ENCODE measurements around the gene IPO7. TPM values are rescaled to one million over a fixed set of nuclear protein-coding genes. Genes with fewer than 3 reads are reported as not detected.
A peak's percentile ranks its signal among the peaks of the same experiment; 100 is the strongest.

IPO7 gene
- total RNA-seq, 1 experiment from 2014 or later, result 78.9 TPM

DNA sequence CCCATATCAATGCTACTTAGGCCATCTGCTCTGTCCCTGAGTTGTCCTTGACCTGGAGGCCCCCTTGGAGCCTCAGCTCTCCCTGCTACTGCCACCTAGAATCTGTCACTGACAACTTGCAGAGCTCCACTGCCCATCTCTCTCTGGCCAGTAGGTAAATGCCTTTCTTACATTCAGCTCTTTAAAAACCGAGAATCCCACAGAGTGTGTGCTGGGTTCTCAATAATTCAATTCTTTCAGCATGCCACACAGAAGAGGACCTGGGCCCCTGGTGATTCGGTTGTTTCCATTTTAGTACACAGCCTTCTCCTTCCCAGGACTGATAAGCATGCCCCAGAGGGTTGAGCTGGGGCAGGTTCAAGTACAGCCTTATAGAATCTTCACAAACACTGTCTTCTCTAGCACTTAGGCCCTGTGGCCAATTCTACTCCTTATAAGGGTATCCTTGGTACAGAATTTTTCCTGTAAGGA is 22.0 kb upstream of the IPO7 start:
- no peaks in the 10 kb centered on the region for H3K36me3 ChIP-seq (ENCODE audit: low read depth, low read length)
- H3K27me3 ChIP-seq (ENCODE audit: low read length), result no peaks in the 10 kb centered on the region
- peaks cover 3% of the 10 kb centered on the region for H3F3A ChIP-seq (ENCODE audit: low read length, unreplicated experiment)
- ATAC-seq (no peak), DNase-seq (no peak)
- peak overlapping the region; percentile 99 for H3K27ac ChIP-seq (ENCODE audit: low read length)
- no peak overlapping the region for H3K4me3 ChIP-seq (ENCODE audit: low read length)
- intact Hi-C loops (cut with micrococcal nuclease), result loop anchor here (2.0 to 5.0 kb wide), 2 partner anchors 80 to 204 kb away; no protein-coding TSS in a partner anchor
- BruUV-seq (replicated peaks), result no TSS peak
- ChIA-PET CTCF (no interaction called here), POLR2A (ENCODE audit: unreplicated experiment) (no interaction called here)
- no peaks in the 10 kb centered on the region for H4K20me1 ChIP-seq (ENCODE audit: low read length)
- H3K9me2 ChIP-seq (replicated peaks; ENCODE audit: low read length), result no peaks in the 10 kb centered on the region
- no peaks in the 10 kb centered on the region for H3K9me3 ChIP-seq (ENCODE audit: low read length)
- no peak for TF ChIP-seq EZH2 (IDR thresholded peaks at IDR 0.05; ENCODE audit: low read length, unreplicated experiment)
- TF ChIP-seq EZH2phosphoT487 (IDR thresholded peaks at IDR 0.05; ENCODE audit: borderline replicate concordance, low read length), result no peak
- TF ChIP-seq, protein P1, sequence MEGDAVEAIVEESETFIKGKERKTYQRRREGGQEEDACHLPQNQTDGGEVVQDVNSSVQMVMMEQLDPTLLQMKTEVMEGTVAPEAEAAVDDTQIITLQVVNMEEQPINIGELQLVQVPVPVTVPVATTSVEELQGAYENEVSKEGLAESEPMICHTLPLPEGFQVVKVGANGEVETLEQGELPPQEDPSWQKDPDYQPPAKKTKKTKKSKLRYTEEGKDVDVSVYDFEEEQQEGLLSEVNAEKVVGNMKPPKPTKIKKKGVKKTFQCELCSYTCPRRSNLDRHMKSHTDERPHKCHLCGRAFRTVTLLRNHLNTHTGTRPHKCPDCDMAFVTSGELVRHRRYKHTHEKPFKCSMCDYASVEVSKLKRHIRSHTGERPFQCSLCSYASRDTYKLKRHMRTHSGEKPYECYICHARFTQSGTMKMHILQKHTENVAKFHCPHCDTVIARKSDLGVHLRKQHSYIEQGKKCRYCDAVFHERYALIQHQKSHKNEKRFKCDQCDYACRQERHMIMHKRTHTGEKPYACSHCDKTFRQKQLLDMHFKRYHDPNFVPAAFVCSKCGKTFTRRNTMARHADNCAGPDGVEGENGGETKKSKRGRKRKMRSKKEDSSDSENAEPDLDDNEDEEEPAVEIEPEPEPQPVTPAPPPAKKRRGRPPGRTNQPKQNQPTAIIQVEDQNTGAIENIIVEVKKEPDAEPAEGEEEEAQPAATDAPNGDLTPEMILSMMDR (conservative IDR thresholded peaks at IDR 0.05; ENCODE audit: low read depth, low read length), result no peak
- H3K4me1 ChIP-seq (ENCODE audit: insufficient read depth, low read length), result peaks cover 37% of the 10 kb centered on the region
- peak overlapping the region; percentile 89 for H3K9ac ChIP-seq (ENCODE audit: low read length)
- H3K4me2 ChIP-seq (ENCODE audit: low read length), result peak overlapping the region; percentile 75
- H3K79me2 ChIP-seq (ENCODE audit: low read length), result no peaks in the 10 kb centered on the region
- H2AFZ ChIP-seq (ENCODE audit: low read length), result no peak overlapping the region

DNA sequence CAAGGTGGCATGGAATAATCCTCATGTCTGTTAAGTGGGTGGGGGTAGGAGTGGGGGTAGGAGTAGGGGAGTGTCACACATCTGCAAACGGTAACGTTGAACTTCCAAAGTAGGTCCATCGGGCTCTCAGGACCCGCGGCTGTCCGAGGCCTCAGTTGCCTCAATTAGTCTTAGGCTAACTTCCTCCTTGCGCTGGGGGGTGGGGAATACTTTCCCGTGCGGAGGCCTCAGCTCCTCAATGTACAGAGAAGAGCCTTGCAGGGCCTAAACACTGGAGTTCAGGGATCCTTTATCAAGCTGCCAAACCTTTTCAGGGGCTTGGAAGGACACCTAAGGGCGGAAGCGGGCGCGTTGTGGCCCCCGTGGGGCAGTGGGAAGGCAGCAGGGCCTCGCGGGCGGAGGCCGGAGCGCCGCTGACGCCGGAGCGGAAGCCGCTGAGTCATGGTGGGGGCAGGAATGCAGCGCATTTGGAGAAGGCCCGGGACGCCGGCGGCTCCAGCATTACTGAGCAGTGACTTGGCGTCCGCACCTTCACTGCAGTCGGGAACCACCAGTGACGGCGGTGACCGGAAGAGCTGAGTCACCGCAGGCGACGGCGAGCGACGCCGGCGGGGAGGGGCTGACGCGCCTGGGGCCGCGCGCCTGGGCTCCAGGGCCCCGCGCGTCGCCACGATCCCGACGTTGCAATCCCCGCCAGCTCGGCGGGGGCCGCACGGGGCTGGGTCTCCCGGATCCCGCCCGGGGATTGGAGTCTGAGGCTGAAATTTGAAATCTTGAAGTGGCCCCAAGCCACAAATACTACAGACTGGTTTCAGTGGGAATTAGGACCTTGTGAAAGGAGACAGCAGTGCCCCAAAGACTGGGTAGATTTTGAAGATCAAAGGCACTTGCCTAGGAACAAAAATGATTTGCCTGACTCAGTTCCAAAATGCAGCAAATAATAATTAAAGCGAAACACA is 20.2 kb upstream of the IPO7 start:
- Histone ChIP-seq H3K9ac (ENCODE audit: low read length) (peak overlapping the region; percentile 89), H3K27me3 (ENCODE audit: low read length) (no peaks in the 10 kb centered on the region), H2AFZ (ENCODE audit: low read length) (peak overlapping the region; percentile 79), H3K9me3 (ENCODE audit: low read length) (no peaks in the 10 kb centered on the region), H3K36me3 (ENCODE audit: low read depth, low read length) (no peaks in the 10 kb centered on the region), H3K79me2 (ENCODE audit: low read length) (no peaks in the 10 kb centered on the region), H3K4me2 (ENCODE audit: low read length) (peak overlapping the region; percentile 81), H3K9me2 (replicated peaks; ENCODE audit: low read length) (no peaks in the 10 kb centered on the region), H3K4me3 (ENCODE audit: low read length) (peak overlapping the region; percentile 50; the same call in 1 of the 2 replicates), H3K27ac (ENCODE audit: low read length) (peak overlapping the region; percentile 99), H4K20me1 (ENCODE audit: low read length) (no peaks in the 10 kb centered on the region), H3F3A (ENCODE audit: low read length, unreplicated experiment) (peaks cover 3% of the 10 kb centered on the region), H3K4me1 (ENCODE audit: insufficient read depth, low read length) (peaks cover 37% of the 10 kb centered on the region)
- CTCF ChIA-PET, result interaction anchor here (0.6 to 0.8 kb wide), 3 partner anchors 16 to 224 kb away, joined by 3 to 5 read pairs (median 3); no protein-coding TSS in a partner anchor
- POLR2A ChIA-PET (ENCODE audit: unreplicated experiment), result interaction anchor here (0.6 kb wide), 1 partner anchor 146 kb away, joined by 28 read pairs; no protein-coding TSS in a partner anchor
- peak; percentile 92 for TF ChIP-seq EZH2phosphoT487 (IDR thresholded peaks at IDR 0.05; ENCODE audit: borderline replicate concordance, low read length)
- no peak for TF ChIP-seq EZH2 (IDR thresholded peaks at IDR 0.05; ENCODE audit: low read length, unreplicated experiment)
- BruUV-seq (replicated peaks), result TSS peak; percentile 69
- DNase-seq (peak; percentile 98), ATAC-seq (peak; percentile 89)
- intact Hi-C loops (cut with micrococcal nuclease), result loop anchor here (1.0 to 5.0 kb wide), 3 partner anchors 20 to 203 kb away; partner anchors contain the start of gene IPO7

DNA sequence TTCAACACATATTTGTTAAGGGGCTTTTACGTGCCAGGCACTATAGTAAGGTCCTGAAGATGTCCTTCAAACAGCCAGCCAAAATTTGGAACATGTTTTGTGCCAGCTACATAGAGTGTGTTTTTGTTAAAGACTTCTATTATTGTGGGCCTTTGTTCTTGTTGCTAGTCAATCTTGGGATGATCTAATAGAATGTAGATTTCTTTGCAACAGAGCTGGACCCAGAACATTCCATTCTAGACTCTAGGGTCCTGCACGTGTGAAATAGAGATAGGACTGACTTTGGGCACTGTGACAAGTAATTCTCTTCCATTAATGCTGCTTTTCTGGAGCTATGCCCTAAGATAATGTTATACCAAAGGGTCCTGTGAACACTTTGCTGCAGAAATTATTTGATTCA is 16.9 kb upstream of the IPO7 start:
- Histone ChIP-seq H3K9me2 (replicated peaks; ENCODE audit: low read length) (no peaks in the 10 kb centered on the region), H3F3A (ENCODE audit: low read length, unreplicated experiment) (no peaks in the 10 kb centered on the region), H2AFZ (ENCODE audit: low read length) (0 out of 2 replicates have a peak overlapping the region, but pooled peaks have one; percentile 38), H3K9me3 (ENCODE audit: low read length) (no peaks in the 10 kb centered on the region), H3K79me2 (ENCODE audit: low read length) (no peaks in the 10 kb centered on the region), H3K4me3 (ENCODE audit: low read length) (no peak overlapping the region), H3K9ac (ENCODE audit: low read length) (no peak overlapping the region), H3K4me1 (ENCODE audit: insufficient read depth, low read length) (peaks cover 23% of the 10 kb centered on the region), H3K36me3 (ENCODE audit: low read depth, low read length) (no peaks in the 10 kb centered on the region), H4K20me1 (ENCODE audit: low read length) (no peaks in the 10 kb centered on the region), H3K27me3 (ENCODE audit: low read length) (no peaks in the 10 kb centered on the region), H3K27ac (ENCODE audit: low read length) (no peak overlapping the region), H3K4me2 (ENCODE audit: low read length) (no peak overlapping the region)
- ChIA-PET POLR2A (ENCODE audit: unreplicated experiment) (interaction anchor here (0.6 kb wide), 1 partner anchor 76 kb away, joined by 4 read pairs; no protein-coding TSS in a partner anchor), CTCF (no interaction called here)
- no peak for ATAC-seq
- no TSS peak for BruUV-seq (replicated peaks)
- intact Hi-C loops (cut with micrococcal nuclease), result no loop called here
- TF ChIP-seq, protein P1 (conservative IDR thresholded peaks at IDR 0.05; ENCODE audit: low read depth, low read length), result no peak
- TF ChIP-seq EZH2phosphoT487 (IDR thresholded peaks at IDR 0.05; ENCODE audit: borderline replicate concordance, low read length) (no peak), EZH2 (IDR thresholded peaks at IDR 0.05; ENCODE audit: low read length, unreplicated experiment) (no peak)
- DNase-seq, result no peak

Data from PC-3 (cell line).